HUDEP-2 (cell line): ENCODE results near the gene MYT1.

Experiments
- DNase-seq, 76 experiments: peaks; one replicate each; lab custom pipeline; 2025; ENCODE audit not compliant: unreplicated experiment in 76 of 76; lab: John Stamatoyannopoulos, UW

MYT1 gene

GRCh38 chr20:64139199-64140060, 24.8 kb upstream of the MYT1 start:
- DNase-seq: no peak

- no peak for DNase-seq
Measured at GRCh38 chr20:64140061-64140931, 24.0 kb upstream of the MYT1 start.

- DNase-seq: no peak
Measured at GRCh38 chr20:64140956-64141355, 23.3 kb upstream of the MYT1 start.

- no peak for DNase-seq
Measured at GRCh38 chr20:64142590-64142989, 21.7 kb upstream of the MYT1 start.

GRCh38 chr20:64143018-64143801, 21.0 kb upstream of the MYT1 start:
- DNase-seq: no peak

- DNase-seq: no peak
Measured at GRCh38 chr20:64144144-64144912, 19.9 kb upstream of the MYT1 start.

- peak in 3 of 76 experiments; percentile 2 to 5 (median 4) for DNase-seq
Measured at GRCh38 chr20:64145458-64146300, 18.6 kb upstream of the MYT1 start.

GRCh38 chr20:64146301-64146935, 17.8 kb upstream of the MYT1 start:
- no peak for DNase-seq

GRCh38 chr20:64146936-64147477, 17.2 kb upstream of the MYT1 start:
- no peak for DNase-seq

- DNase-seq: no peak
Measured at GRCh38 chr20:64148581-64148980, 15.7 kb upstream of the MYT1 start.

- no peak for DNase-seq
Measured at GRCh38 chr20:64149141-64149540, 15.1 kb upstream of the MYT1 start.

GRCh38 chr20:64149809-64150560, 14.3 kb upstream of the MYT1 start:
- no peak for DNase-seq

GRCh38 chr20:64150756-64151632, 13.3 kb upstream of the MYT1 start:
- no peak for DNase-seq

GRCh38 chr20:64151633-64152530, 12.4 kb upstream of the MYT1 start:
- peak in 1 of 76 experiments; percentile 3 for DNase-seq

- DNase-seq: no peak
Measured at GRCh38 chr20:64152906-64153305, 11.3 kb upstream of the MYT1 start.

- DNase-seq: no peak
Measured at GRCh38 chr20:64153410-64153809, 10.8 kb upstream of the MYT1 start.
